Fibroblast of lung (primary cell): Measurements from ENCODE around the gene SMKR1.
"Not testable (repeated sequence)": the region's sequence is repeated elsewhere in the genome, so short reads cannot be mapped to it uniquely, and the experiment has no call there.

ENCODE experiments used
- CTCF ChIP-seq, 2 donors: IDR thresholded peaks in 1 of 2; conservative IDR thresholded peaks in 1 of 2; 1 replicate in 1 of 2; 2 replicates in 1 of 2; pipeline ENCODE4 v1.5.1; 2011 to 2012; ENCODE audit warnings: low read length in 2 of 2, control low read depth in 1 of 2, inconsistent platforms in 1 of 2, low read depth in 1 of 2, mild to moderate bottlenecking in 1 of 2
- EZH2 ChIP-seq: IDR thresholded peaks from 2 replicates; pipeline ENCODE4 v1.5.1; 2012; ENCODE audit warnings: low read length, control low read depth, mild to moderate bottlenecking; ENCODE audit errors: missing control alignments

DNA sequence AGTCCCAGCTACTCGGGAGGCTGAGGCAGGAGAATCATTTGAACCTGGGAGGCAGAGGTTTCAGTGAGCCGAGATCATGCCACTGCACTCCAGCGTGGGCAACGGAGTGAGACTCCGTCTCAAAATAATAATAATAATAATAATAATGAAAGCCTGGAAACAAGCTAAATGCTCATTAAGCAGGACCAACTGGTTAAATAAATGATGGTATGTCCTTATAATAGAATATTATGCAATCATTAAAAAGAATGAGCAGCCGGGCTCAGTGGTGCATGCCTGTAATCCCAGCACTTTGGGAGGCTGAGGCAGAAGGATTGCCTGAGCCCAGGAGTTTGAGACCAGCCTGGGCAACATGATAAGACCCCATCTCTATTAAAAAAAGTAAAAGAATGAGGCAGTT is 21.0 kb upstream of the SMKR1 start:
- TF ChIP-seq EZH2; CTCF (conservative IDR thresholded peaks at IDR 0.05 in 1 of 2, IDR thresholded peaks at IDR 0.05 in 1 of 2; ENCODE audit: low read depth in 1 of 2, low read length in 2 of 2): not testable (repeated sequence)
